Activated naive CD4-positive, alpha-beta T cell treated with anti-CD3 and anti-CD28 coated beads, Interleukin-2, amount 50 U/mL, for 24 hours (primary cell): Measurements from ENCODE around the gene NENF.
"Not testable (repeated sequence)": the region's sequence is repeated elsewhere in the genome, so short reads cannot be mapped to it uniquely, and the experiment has no call there.

Source experiments
- H3K27ac Mint-ChIP-seq: one replicate; pipeline ENCODE4 v1.8.0; 2021; ENCODE audit warnings: mild to moderate bottlenecking, mixed read lengths
- H3K27me3 Mint-ChIP-seq: one replicate; pipeline ENCODE4 v1.8.0; 2021; ENCODE audit warnings: mixed read lengths
- H3K36me3 Mint-ChIP-seq: one replicate; pipeline ENCODE4 v1.8.0; 2021; ENCODE audit warnings: mixed read lengths
- H3K4me1 Mint-ChIP-seq: one replicate; pipeline ENCODE4 v1.8.0; 2021; ENCODE audit warnings: mixed read lengths
- H3K4me3 Mint-ChIP-seq: one replicate; pipeline ENCODE4 v1.8.0; 2021; ENCODE audit warnings: mild to moderate bottlenecking, mixed read lengths
- H3K9me3 Mint-ChIP-seq: one replicate; pipeline ENCODE4 v1.8.0; 2021; ENCODE audit warnings: mixed read lengths

Gene NENF

GRCh38 chr1:212466437-212466836 lies 33.7 kb downstream of the NENF start:
- Mint-ChIP-seq H3K36me3 (no peaks in the 10 kb centered on the region), H3K4me3 (no peak overlapping the region), H3K27me3 (no peaks in the 10 kb centered on the region), H3K27ac (no peak overlapping the region), H3K4me1 (no peaks in the 10 kb centered on the region), H3K9me3 (no peaks in the 10 kb centered on the region)

- Mint-ChIP-seq H3K27me3 (no peaks in the 10 kb centered on the region), H3K36me3 (no peaks in the 10 kb centered on the region), H3K27ac (peak overlapping the region; percentile 53), H3K4me3 (no peak overlapping the region), H3K4me1 (no peaks in the 10 kb centered on the region), H3K9me3 (no peaks in the 10 kb centered on the region)
Observed at GRCh38 chr1:212466898-212467650, 34.4 kb downstream of the NENF start.

GRCh38 chr1:212467843-212468482 lies 35.2 kb downstream of the NENF start:
- Mint-ChIP-seq H3K4me3 (no peak overlapping the region), H3K36me3 (no peaks in the 10 kb centered on the region), H3K9me3 (no peaks in the 10 kb centered on the region), H3K27ac (peak overlapping the region; percentile 53), H3K4me1 (no peaks in the 10 kb centered on the region), H3K27me3 (no peaks in the 10 kb centered on the region)

GRCh38 chr1:212470059-212470458 lies 37.3 kb downstream of the NENF start:
- H3K4me3 Mint-ChIP-seq = no peak overlapping the region
- H3K9me3 Mint-ChIP-seq = no peaks in the 10 kb centered on the region
- peak overlapping the region; percentile 87 for H3K27ac Mint-ChIP-seq

GRCh38 chr1:212471286-212471685 lies 38.6 kb downstream of the NENF start:
- Mint-ChIP-seq H3K4me1 (no peaks in the 10 kb centered on the region), H3K36me3 (no peaks in the 10 kb centered on the region), H3K4me3 (no peak overlapping the region), H3K9me3 (no peaks in the 10 kb centered on the region), H3K27ac (no peak overlapping the region), H3K27me3 (no peaks in the 10 kb centered on the region)

More at GRCh38 chr1:212470059-212470458, 37.3 kb downstream of the NENF start:
- Mint-ChIP-seq H3K36me3 (no peaks in the 10 kb centered on the region), H3K27me3 (no peaks in the 10 kb centered on the region), H3K4me1 (no peaks in the 10 kb centered on the region)

GRCh38 chr1:212471891-212472675 lies 39.4 kb downstream of the NENF start:
- Mint-ChIP-seq H3K9me3 (no peaks in the 10 kb centered on the region), H3K36me3 (no peaks in the 10 kb centered on the region), H3K4me1 (peaks cover 2% of the 10 kb centered on the region), H3K27ac (peak overlapping the region; percentile 51), H3K4me3 (no peak overlapping the region), H3K27me3 (no peaks in the 10 kb centered on the region)

- H3K9me3 Mint-ChIP-seq = no peaks in the 10 kb centered on the region
- H3K4me1 Mint-ChIP-seq = peaks cover 14% of the 10 kb centered on the region
- no peaks in the 10 kb centered on the region for H3K36me3 Mint-ChIP-seq
- H3K27me3 Mint-ChIP-seq = no peaks in the 10 kb centered on the region
- no peak overlapping the region for H3K27ac Mint-ChIP-seq
- no peak overlapping the region for H3K4me3 Mint-ChIP-seq
Observed at GRCh38 chr1:212473729-212474128, 41.0 kb downstream of the NENF start.

GRCh38 chr1:212475151-212475550 lies 42.4 kb downstream of the NENF start:
- no peak overlapping the region for H3K27ac Mint-ChIP-seq
- no peaks in the 10 kb centered on the region for H3K9me3 Mint-ChIP-seq
- H3K36me3 Mint-ChIP-seq = no peaks in the 10 kb centered on the region
- no peaks in the 10 kb centered on the region for H3K27me3 Mint-ChIP-seq
- no peak overlapping the region for H3K4me3 Mint-ChIP-seq
- peaks cover 14% of the 10 kb centered on the region for H3K4me1 Mint-ChIP-seq

- not testable (repeated sequence) for H3K27me3 Mint-ChIP-seq, H3K27ac Mint-ChIP-seq, H3K36me3 Mint-ChIP-seq, H3K9me3 Mint-ChIP-seq, H3K4me3 Mint-ChIP-seq
- H3K4me1 Mint-ChIP-seq = peaks cover 17% of the 10 kb centered on the region
Observed at GRCh38 chr1:212475831-212476230, 43.1 kb downstream of the NENF start.

GRCh38 chr1:212477014-212477679 lies 44.4 kb downstream of the NENF start:
- H3K4me1 Mint-ChIP-seq = peaks cover 28% of the 10 kb centered on the region
- no peaks in the 10 kb centered on the region for H3K36me3 Mint-ChIP-seq
- peak overlapping the region; percentile 46 for H3K27ac Mint-ChIP-seq
- H3K9me3 Mint-ChIP-seq = no peaks in the 10 kb centered on the region
- H3K4me3 Mint-ChIP-seq = no peak overlapping the region
- H3K27me3 Mint-ChIP-seq = no peaks in the 10 kb centered on the region

- peaks cover 28% of the 10 kb centered on the region for H3K4me1 Mint-ChIP-seq
- peak overlapping the region; percentile 32 for H3K27ac Mint-ChIP-seq
- H3K4me3 Mint-ChIP-seq = no peak overlapping the region
- no peaks in the 10 kb centered on the region for H3K27me3 Mint-ChIP-seq
- H3K36me3 Mint-ChIP-seq = no peaks in the 10 kb centered on the region
- H3K9me3 Mint-ChIP-seq = no peaks in the 10 kb centered on the region
Observed at GRCh38 chr1:212477680-212478466, 45.2 kb downstream of the NENF start.

GRCh38 chr1:212478467-212479025 lies 45.8 kb downstream of the NENF start:
- no peaks in the 10 kb centered on the region for H3K9me3 Mint-ChIP-seq
- H3K4me3 Mint-ChIP-seq = no peak overlapping the region
- no peak overlapping the region for H3K27ac Mint-ChIP-seq
- no peaks in the 10 kb centered on the region for H3K27me3 Mint-ChIP-seq
- no peaks in the 10 kb centered on the region for H3K36me3 Mint-ChIP-seq
- peaks cover 28% of the 10 kb centered on the region for H3K4me1 Mint-ChIP-seq

GRCh38 chr1:212479188-212479587 lies 46.5 kb downstream of the NENF start:
- no peaks in the 10 kb centered on the region for H3K27me3 Mint-ChIP-seq
- H3K36me3 Mint-ChIP-seq = no peaks in the 10 kb centered on the region
- H3K4me3 Mint-ChIP-seq = no peak overlapping the region
- peaks cover 28% of the 10 kb centered on the region for H3K4me1 Mint-ChIP-seq
- no peaks in the 10 kb centered on the region for H3K9me3 Mint-ChIP-seq
- H3K27ac Mint-ChIP-seq = peak overlapping the region; percentile 9

GRCh38 chr1:212480711-212481437 lies 48.2 kb downstream of the NENF start:
- H3K4me3 Mint-ChIP-seq, H3K9me3 Mint-ChIP-seq, H3K27me3 Mint-ChIP-seq, H3K36me3 Mint-ChIP-seq: not testable (repeated sequence)
- peaks cover 28% of the 10 kb centered on the region for H3K4me1 Mint-ChIP-seq
- H3K27ac Mint-ChIP-seq = peak overlapping the region; percentile 46
